DND-41 (cell line): ENCODE data around the gene DCTN3.

Source experiments
- EZH2 ChIP-seq: IDR thresholded peaks from 3 replicates; pipeline ENCODE4 v1.6.1; 2012; ENCODE audit warnings: borderline replicate concordance, low read depth, mild to moderate bottlenecking, moderate library complexity, low read length, inconsistent platforms; ENCODE audit not compliant: severe bottlenecking
- TF ChIP-seq, protein P1 (sequence below): IDR thresholded peaks from 2 replicates; pipeline ENCODE4 v1.5.1; 2012; ENCODE audit warnings: borderline replicate concordance, low read length, moderate library complexity, mild to moderate bottlenecking; ENCODE audit not compliant: poor library complexity, severe bottlenecking; ENCODE audit errors: extremely low read depth

DNA sequence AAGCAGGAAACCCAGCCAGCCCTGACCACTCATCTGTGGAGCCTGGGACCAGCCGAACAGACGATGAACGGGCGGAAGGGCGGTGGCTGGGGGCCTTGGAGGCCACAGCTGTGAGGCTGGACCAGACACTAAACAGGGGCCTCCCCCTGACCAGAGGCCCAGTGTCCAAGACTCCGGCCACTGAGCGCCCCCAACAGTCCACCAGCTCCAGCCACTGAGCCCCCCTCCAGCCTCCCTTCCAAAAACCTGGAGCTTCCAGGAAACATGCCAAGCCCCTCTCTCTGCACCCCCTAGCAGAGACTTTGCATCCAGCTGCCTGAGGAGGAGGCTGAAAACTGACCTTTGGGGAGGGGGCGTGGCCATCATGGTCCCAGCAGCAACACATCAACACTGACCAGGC, 54.0 kb downstream of the DCTN3 start:
- TF ChIP-seq, protein P1, sequence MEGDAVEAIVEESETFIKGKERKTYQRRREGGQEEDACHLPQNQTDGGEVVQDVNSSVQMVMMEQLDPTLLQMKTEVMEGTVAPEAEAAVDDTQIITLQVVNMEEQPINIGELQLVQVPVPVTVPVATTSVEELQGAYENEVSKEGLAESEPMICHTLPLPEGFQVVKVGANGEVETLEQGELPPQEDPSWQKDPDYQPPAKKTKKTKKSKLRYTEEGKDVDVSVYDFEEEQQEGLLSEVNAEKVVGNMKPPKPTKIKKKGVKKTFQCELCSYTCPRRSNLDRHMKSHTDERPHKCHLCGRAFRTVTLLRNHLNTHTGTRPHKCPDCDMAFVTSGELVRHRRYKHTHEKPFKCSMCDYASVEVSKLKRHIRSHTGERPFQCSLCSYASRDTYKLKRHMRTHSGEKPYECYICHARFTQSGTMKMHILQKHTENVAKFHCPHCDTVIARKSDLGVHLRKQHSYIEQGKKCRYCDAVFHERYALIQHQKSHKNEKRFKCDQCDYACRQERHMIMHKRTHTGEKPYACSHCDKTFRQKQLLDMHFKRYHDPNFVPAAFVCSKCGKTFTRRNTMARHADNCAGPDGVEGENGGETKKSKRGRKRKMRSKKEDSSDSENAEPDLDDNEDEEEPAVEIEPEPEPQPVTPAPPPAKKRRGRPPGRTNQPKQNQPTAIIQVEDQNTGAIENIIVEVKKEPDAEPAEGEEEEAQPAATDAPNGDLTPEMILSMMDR: no peak
- TF ChIP-seq EZH2: no peak
